Stimulated activated effector memory CD8-positive, alpha-beta T cell treated with anti-CD3 and anti-CD28 coated beads, Interleukin-12 subunit alpha, Interleukin-12 subunit beta, amount 100 ng/mL, for 72 hours (primary cell): ENCODE data around the gene FXYD6.
A peak's percentile ranks its signal among the peaks of the same experiment; 100 is the strongest.

Source experiments
- ATAC-seq: fragments of 150-1000 bp; cut with Tn5 transposase; 2 replicates; pipeline ENCODE4 v1.10.0; 2021
- DNase-seq, 2 donors: peaks; one replicate each; pipeline ENCODE4 v3.0.0; 2021 to 2022; ENCODE audit warnings: low spot score in 2 of 2
- H3K27ac Mint-ChIP-seq: one replicate; pipeline ENCODE4 v1.8.0; 2022; ENCODE audit warnings: mild to moderate bottlenecking, mixed read lengths
- H3K36me3 Mint-ChIP-seq: one replicate; pipeline ENCODE4 v1.8.0; 2022; ENCODE audit warnings: mild to moderate bottlenecking, mixed read lengths
- H3K4me1 Mint-ChIP-seq: one replicate; pipeline ENCODE4 v1.8.0; 2022; ENCODE audit warnings: mixed read lengths
- H3K4me3 Mint-ChIP-seq: one replicate; pipeline ENCODE4 v1.8.0; 2022; ENCODE audit warnings: mild to moderate bottlenecking, mixed read lengths
- H3K9me3 Mint-ChIP-seq: one replicate; pipeline ENCODE4 v1.8.0; 2022; ENCODE audit warnings: mixed read lengths

Gene FXYD6

DNA sequence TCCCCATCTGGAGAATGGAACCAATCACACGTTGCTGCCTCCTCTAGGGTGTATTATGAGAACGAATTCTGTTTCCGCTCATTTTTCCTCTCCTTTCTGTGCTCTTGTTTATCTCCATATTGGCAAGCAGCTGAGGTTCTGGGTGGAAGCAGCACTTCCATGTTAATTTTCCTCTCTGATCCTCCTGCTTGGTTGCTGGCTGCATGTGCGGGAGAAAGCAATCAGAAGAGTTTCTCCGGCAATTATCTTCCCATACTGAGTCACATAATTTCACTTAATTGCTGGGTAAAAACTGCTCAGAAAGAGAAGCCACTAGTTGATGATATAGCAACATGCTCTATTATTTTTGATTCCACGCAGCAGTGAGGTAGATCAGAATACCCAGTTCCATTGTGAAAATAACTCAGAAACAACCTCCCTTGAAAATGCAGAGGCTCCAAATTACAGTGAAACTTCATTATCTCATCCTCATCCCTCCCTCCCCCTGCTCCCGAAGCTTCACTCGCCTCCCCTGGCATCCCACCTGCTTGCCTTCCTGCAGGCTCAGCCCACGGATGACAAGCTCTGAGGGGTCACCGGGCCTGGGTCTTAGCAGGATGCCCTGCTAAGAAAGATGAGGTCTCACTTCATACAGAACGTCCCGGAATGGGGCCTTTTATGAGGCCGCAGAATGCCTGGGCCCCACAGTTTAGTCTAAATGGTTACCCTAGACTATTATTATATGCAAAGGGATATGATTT, 20.4 kb downstream of the FXYD6 start:
- Mint-ChIP-seq H3K9me3 (peaks cover 5% of the 10 kb centered on the region), H3K27ac (no peak overlapping the region), H3K36me3 (no peaks in the 10 kb centered on the region), H3K4me3 (no peak overlapping the region), H3K4me1 (no peaks in the 10 kb centered on the region)
- ATAC-seq (no peak), DNase-seq (no peak)

GRCh38 chr11:117855186-117855845, 21.1 kb downstream of the FXYD6 start:
- H3K4me1 Mint-ChIP-seq, result peaks cover 3% of the 10 kb centered on the region
- H3K36me3 Mint-ChIP-seq, result no peaks in the 10 kb centered on the region
- peaks cover 5% of the 10 kb centered on the region for H3K9me3 Mint-ChIP-seq
- ATAC-seq (no peak), DNase-seq (no peak)
- no peak overlapping the region for H3K4me3 Mint-ChIP-seq
- H3K27ac Mint-ChIP-seq, result no peak overlapping the region

DNA sequence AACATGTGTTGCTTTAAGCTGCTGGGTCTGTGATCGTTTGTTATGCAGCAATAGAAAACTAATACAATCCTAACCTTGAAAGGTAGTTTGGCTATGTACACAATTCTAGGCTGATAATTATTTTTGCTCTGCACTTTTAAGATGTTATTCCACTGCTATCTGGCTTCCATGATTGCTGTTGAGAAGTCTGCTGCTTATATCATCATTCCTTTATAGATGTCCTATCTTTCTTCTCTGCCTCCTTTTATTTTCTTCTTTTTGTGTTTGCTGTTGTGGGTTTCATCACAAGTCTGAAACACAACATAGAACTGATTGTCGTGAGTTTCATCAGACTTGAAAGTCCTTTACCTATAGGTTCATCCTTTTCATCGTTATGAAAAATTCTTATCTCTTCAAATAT, 24.1 kb downstream of the FXYD6 start:
- no peaks in the 10 kb centered on the region for H3K36me3 Mint-ChIP-seq
- peaks cover 5% of the 10 kb centered on the region for H3K9me3 Mint-ChIP-seq
- no peak overlapping the region for H3K4me3 Mint-ChIP-seq
- DNase-seq (no peak), ATAC-seq (no peak)
- peaks cover 11% of the 10 kb centered on the region for H3K4me1 Mint-ChIP-seq
- no peak overlapping the region for H3K27ac Mint-ChIP-seq

DNA sequence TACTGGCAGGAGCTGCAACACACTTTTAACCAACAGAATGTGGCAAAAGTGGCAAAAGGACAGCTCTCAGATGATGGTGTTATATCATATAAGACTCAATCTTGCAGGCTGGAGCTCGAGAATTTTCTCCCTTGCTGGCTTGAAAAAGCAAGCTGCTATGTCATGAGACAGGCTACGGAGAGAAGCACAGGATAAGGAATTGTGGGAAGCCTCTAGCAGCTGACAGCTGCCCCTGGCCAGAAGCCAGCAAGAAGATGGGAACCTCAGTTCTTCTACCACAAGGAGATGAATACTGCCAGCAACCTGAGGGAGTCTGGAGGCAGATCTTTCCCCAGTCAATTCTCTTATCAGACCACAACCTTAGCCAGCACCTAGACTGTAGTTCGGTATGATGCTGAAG, 24.6 kb downstream of the FXYD6 start:
- H3K4me1 Mint-ChIP-seq, result peaks cover 11% of the 10 kb centered on the region
- H3K27ac Mint-ChIP-seq, result no peak overlapping the region
- no peak for DNase-seq
- ATAC-seq, result no peak
- no peak overlapping the region for H3K4me3 Mint-ChIP-seq
- no peaks in the 10 kb centered on the region for H3K36me3 Mint-ChIP-seq
- peaks cover 5% of the 10 kb centered on the region for H3K9me3 Mint-ChIP-seq

GRCh38 chr11:117851106-117851505, 25.4 kb downstream of the FXYD6 start:
- no peak for DNase-seq
- Mint-ChIP-seq H3K27ac (no peak overlapping the region), H3K4me1 (peaks cover 11% of the 10 kb centered on the region), H3K36me3 (no peaks in the 10 kb centered on the region), H3K4me3 (no peak overlapping the region), H3K9me3 (peaks cover 5% of the 10 kb centered on the region)
- no peak for ATAC-seq

DNA sequence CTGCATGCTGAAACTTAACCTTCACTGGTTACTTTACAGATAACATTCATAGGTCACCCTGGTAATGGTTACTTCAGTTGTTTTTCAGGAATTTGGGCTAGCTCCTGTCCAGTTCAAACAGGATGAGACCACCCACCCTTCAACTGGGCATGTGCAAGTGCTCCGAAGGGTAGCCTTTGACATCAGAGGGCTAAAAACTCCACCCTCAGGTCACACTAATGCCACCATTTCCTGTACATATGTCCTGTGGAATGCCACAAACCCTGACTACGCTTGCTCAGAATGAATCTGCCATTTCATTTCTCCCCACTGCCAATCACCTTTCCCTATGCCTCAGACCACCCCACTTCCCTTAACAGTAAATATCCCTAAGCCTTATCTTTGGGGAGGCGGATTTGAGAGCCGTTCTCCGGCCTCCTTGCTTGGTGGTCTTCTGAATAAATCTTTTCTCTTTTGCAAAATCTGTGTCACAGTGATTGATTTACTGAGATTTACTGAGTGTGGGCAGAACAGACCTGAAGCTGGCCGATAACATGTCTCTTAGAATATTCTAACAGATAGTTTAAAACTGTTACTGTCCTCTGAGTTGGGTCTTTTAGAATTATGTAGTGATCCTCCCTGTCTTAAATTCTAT, 26.6 kb downstream of the FXYD6 start:
- DNase-seq (no peak), ATAC-seq (peak; percentile 76)
- H3K4me1 Mint-ChIP-seq, result peaks cover 11% of the 10 kb centered on the region
- H3K27ac Mint-ChIP-seq, result peak overlapping the region; percentile 3
- no peaks in the 10 kb centered on the region for H3K36me3 Mint-ChIP-seq
- H3K4me3 Mint-ChIP-seq, result no peak overlapping the region
- peaks cover 5% of the 10 kb centered on the region for H3K9me3 Mint-ChIP-seq

DNA sequence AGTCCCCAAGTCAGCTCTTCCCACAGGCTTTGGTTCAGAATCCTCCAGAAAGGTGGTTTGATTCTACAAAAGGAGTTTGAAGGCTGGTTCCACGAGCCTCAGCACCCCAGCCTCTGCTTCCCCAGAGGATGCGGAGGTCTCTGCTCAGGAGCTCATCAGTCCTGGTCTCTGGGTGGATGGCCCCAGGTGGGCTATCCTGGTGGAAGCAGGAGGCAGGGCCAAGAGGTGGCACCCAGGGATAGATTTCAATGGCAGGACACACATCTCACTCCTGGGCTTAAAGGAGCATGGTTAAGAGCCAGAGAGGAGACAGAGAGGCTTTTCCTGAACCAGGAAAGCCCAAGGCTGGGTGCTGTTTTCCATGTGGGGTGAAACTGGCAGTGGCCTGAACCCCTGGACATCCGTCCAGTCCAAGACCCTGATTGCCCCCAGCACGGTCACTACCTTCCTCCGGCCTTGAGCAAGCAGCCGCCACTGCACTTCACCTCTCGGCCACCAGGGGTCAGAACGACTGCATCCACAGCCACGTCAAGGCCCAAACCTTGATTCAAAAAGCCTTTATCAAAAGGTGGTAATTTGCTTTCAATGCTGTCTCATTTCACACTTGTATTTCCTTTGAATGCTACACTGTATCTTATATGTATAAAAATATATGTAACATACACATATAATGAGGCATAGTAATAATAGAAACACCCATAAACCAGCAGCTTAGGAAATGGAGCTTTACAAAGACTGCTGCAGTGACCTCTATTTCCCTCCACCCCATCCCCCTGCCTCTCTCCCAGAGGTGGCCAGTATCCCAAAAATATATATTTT, 32.6 kb downstream of the FXYD6 start:
- DNase-seq (peak; percentile 81 to 92), ATAC-seq (peak; percentile 79)
- peaks cover 6% of the 10 kb centered on the region for H3K4me1 Mint-ChIP-seq
- no peaks in the 10 kb centered on the region for H3K36me3 Mint-ChIP-seq
- H3K9me3 Mint-ChIP-seq, result no peaks in the 10 kb centered on the region
- H3K27ac Mint-ChIP-seq, result peak overlapping the region; percentile 12
- no peak overlapping the region for H3K4me3 Mint-ChIP-seq

DNA sequence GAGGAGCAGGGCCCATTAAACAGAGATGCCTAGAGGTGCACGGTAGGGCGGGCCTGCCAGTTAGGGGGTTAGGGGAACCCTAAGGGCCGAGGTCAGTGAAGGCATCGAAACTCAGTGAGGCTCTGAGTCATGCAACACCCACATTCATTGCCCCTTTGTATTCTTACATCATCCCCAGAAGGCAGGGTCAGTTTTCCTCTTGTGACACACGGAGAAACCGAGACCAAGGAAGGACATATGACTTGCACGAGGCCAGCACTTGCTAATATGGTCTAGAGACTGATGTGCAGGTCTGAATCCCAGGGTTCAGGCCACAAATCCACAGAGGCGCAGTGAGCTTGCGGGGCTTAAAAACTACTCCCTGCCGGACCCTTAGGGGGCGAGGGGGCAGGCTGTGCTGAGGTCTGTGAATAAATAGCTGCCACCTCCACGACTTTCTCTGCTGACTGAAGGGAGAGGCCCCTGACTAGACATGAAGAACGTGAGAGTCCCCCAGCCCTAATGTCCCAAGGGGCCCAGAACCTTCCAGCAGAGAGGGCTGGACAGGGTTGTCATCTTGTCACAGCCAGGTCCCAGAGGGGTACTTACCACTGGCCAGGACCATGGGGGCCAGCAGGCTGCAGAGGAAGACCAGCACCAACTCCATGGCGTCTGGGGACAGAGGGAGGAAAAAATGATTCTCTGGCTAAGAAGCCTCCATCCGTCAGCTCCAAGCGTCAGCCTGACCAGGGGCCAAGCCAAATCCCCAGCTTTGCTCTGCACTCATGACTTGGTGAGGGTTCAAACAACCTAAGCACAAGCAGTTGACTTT, 34.1 kb downstream of the FXYD6 start:
- DNase-seq, result no peak
- Mint-ChIP-seq H3K4me3 (no peak overlapping the region), H3K4me1 (peaks cover 19% of the 10 kb centered on the region), H3K9me3 (no peaks in the 10 kb centered on the region), H3K36me3 (no peaks in the 10 kb centered on the region), H3K27ac (peak overlapping the region; percentile 32)
- ATAC-seq, result no peak

DNA sequence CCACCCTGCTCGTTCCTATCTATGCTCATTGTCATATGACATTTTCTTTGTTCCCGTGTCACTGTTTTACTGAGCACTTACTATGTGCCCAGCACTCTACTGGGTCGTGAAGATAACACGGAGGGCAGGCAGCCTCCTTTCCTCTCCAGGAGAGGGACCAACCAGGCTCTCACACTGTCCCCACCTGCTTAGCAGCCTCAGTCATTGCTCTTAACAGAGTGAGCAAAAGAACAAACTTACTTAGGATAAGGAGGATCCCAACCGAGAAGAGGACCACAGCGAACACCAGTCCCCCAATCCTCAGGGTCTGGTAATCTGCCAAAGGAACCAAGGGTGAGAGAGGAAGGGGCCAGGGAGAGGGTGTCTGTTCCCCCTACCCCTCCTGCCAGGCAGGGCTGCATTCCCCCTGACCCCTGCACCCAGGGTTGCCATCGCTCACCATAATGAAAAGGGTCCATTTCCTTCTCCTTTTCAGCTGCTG, 34.9 kb downstream of the FXYD6 start:
- H3K9me3 Mint-ChIP-seq, result no peaks in the 10 kb centered on the region
- DNase-seq (no peak), ATAC-seq (no peak)
- H3K4me3 Mint-ChIP-seq, result no peak overlapping the region
- peaks cover 26% of the 10 kb centered on the region for H3K4me1 Mint-ChIP-seq
- peak overlapping the region; percentile 32 for H3K27ac Mint-ChIP-seq
- H3K36me3 Mint-ChIP-seq, result no peaks in the 10 kb centered on the region

DNA sequence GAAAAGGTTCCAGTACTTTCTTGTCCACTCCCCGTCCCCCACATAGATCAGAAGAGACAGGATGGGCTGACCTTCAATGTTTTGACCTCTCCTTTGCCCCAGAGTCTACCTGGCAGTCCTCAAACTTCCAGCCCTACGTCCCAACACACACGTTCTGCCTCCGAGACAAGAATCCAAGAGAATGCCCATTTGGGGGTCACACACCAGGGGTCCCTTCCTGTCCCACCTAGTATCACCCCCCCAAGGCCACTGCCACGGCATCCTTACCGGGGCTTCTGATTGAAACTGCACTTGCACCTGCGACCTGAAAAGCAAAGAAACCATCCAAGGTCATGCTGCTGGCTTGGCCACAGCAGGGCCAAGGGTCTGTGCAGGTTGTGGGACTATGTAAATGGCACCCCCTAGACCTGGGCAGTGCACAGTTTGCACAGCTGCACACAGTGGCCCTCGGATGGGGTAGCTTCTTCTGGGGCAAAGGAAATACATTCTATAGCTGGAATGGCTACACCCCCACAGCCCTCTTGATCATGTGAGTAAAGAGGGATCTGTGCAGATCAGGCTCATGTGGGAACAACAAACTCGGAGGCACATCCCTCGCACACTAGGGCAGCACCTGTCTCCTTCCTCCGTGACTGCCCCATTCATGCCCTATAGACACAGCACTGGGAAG, 35.4 kb downstream of the FXYD6 start:
- no peak for ATAC-seq
- Mint-ChIP-seq H3K4me3 (no peak overlapping the region), H3K4me1 (peaks cover 30% of the 10 kb centered on the region), H3K9me3 (no peaks in the 10 kb centered on the region), H3K27ac (peak overlapping the region; percentile 32), H3K36me3 (no peaks in the 10 kb centered on the region)
- no peak for DNase-seq

GRCh38 chr11:117839936-117840813, 36.3 kb downstream of the FXYD6 start:
- Mint-ChIP-seq H3K4me3 (no peak overlapping the region), H3K36me3 (no peaks in the 10 kb centered on the region), H3K27ac (no peak overlapping the region), H3K9me3 (no peaks in the 10 kb centered on the region), H3K4me1 (peaks cover 30% of the 10 kb centered on the region)
- DNase-seq (no peak), ATAC-seq (no peak)

DNA sequence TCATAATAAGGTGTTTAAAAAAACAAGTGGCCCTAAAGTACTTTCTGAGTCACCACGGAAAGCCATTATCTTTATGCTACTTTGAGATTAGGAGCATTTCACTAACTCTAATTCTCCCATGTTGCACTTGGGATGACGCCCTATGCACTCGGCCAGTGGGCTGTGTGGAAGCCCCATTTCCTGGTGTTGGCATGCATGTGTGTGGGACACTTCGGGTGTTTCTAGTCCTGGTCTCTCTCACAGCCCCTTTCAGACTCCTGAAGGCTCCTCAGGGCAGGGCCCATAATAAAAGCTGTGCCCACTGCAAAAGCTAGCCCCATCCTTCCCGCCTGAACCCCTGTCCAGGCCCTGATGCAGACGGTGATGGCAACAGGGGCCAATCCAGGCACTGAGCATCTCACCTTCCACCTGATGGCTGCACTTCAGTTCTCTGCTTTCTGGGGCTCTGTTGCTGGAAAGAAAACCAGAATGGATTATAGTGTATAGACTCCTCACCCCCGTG, 37.0 kb downstream of the FXYD6 start:
- Mint-ChIP-seq H3K36me3 (no peaks in the 10 kb centered on the region), H3K27ac (no peak overlapping the region), H3K4me3 (no peak overlapping the region), H3K9me3 (no peaks in the 10 kb centered on the region), H3K4me1 (peaks cover 30% of the 10 kb centered on the region)
- DNase-seq (no peak), ATAC-seq (no peak)

- Mint-ChIP-seq H3K36me3 (no peaks in the 10 kb centered on the region), H3K9me3 (no peaks in the 10 kb centered on the region), H3K4me1 (peaks cover 30% of the 10 kb centered on the region), H3K27ac (no peak overlapping the region), H3K4me3 (no peak overlapping the region)
- DNase-seq (no peak), ATAC-seq (no peak)
Measured at GRCh38 chr11:117838901-117839300, 37.6 kb downstream of the FXYD6 start.
